Erythroblast (primary cell): Measurements from ENCODE around the gene ELOVL5.

Experiments used
- GATA1 ChIP-seq: IDR thresholded peaks from 2 replicates; pipeline ENCODE4 v1.6.1; 2011; ENCODE audit warnings: low read depth, mild to moderate bottlenecking, control low read depth, low read length, moderate library complexity
- POLR2A ChIP-seq: IDR thresholded peaks from 2 replicates; pipeline ENCODE4 v1.6.1; 2011; ENCODE audit warnings: mild to moderate bottlenecking, low read length

DNA sequence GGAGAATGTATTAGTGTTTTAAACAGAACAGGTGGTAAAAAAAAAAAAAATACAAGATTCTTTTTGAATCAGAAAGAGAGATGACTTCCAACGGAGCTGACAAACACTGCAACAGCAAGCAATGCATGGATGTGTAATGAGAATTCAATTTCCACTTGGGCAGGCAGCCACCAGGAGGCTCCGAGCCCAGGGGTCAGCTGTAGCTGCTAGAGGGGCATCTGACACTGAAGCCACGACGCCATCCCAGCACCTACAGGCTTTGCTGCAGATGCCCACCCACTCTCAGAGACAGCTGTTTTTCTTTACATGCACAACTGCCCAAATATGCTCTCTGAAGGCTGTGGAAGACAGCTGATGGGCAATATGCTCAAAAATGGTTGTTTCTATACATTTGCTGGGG, 75.4 kb downstream of the ELOVL5 start:
- TF ChIP-seq POLR2A = no peak
- no peak for TF ChIP-seq GATA1
